Activated CD4-positive, alpha-beta T cell treated with anti-CD3 and anti-CD28 coated beads, Interleukin-2, amount 50 U/mL, for 1 hour (primary cell): Measurements from ENCODE around the gene ACAD9.

Experiments used
- DNase-seq: peaks from one replicate; pipeline ENCODE4 v3.0.0-alpha.2; 2020

ACAD9 gene

DNA sequence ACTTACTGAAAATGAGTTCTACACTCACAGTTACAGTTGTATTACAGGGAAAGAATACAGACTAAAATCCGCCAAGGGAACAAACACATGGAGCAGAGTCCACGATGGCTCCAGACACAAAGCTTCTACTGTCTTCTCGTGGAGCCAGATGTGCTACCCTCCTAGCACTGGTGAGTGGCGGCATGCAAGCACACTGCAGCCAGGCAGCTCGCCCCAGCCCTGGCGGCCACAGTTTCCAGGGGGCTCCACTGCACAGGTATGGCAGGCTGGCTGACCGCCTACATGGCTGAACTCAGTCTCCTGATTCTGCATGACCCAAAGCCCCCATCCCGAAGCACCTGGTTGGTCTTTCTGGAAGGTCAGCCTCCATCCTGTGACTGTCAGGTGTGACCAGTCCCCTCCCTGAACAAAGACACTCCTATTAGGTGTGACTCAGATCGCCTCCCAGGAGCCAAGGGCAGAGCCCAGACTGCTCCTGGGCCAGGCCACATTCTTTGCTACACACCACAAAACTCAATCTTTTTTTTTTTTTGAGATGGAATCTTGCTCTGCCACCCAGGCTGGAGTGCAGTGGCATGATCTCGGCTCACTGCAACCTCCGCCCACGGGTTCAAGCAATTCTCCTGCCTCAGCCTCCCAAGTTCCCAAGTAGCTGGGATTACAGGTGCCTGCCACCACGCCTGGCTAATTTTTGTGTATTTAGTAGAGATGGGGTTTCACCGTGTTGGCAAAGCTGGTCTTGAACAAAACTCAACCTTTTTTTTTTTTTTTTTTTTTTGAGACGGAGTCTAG, 62.9 kb downstream of the ACAD9 start:
- no peak for DNase-seq

DNA sequence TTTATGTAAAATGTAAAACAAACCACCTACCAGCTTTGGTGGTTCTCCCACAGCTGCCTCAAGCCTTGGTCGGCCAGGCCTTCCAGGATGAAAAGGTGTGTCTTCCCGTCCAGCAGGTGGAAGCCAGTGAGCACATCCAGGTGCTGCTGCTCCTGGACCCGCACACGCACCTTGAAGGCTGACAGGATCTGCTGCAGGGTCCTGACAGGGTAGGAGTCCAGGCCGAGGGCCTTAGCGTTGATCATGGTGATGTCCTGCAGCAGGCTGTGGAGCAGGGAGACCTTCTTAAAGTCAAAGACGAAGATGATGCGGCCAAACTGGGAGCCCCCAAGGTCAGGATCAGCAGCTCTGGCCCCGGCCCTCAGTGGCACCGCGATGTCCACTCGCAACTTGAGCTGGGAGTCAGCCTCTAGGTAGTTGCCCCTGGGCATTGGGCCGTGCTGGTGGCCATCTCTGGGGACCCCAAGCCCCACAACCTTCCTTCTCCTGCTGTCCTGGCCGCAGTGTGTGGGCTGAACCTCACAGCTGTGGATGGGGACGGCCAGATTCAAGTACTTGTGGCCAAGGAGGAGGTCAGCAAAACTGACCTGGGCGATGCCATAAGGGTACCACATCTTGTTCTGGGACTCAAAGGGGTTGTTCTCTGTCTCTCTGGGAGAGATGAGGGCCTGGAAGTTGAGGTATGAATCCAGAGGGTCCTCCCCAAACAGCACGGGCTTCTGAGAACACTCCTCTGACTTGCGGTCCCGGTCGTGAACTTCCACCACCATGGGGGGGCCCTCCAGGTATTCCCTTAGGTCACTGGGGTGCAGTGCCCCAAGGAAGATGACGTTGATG, 65.8 kb downstream of the ACAD9 start:
- DNase-seq = no peak

DNA sequence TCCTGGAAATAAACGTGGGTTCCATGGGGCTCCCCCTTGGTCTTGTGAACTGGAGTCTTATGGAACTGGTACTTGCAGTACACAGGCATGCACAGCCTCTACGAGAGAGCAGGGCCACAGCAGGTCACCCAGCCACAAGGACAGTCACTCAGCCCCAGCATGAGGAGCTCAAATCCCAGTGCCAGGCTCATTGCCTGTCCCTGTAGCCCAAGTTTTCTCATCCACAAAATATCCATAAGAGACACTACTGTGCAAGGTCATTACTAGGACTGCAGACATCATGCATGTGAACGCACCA, 66.4 kb downstream of the ACAD9 start:
- DNase-seq = no peak

DNA sequence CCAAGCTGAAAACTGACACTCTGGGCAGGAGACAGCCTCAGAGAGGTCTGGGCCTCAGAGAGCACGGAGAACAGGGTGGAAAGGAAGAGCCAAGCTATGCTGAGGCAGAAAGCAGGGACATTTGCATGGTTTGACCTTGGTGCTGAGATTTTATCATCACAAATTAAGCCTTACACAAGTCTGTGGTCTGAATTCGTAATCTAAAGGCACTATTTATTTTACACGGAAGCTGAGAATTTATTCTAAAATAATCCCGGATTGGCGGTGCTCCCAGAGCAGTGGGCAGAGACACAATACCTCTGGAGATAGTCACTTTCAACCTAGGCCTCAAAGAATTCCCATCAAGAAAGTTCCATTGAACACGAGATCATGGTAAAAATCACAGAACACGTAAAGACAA, 67.0 kb downstream of the ACAD9 start:
- DNase-seq = no peak

DNA sequence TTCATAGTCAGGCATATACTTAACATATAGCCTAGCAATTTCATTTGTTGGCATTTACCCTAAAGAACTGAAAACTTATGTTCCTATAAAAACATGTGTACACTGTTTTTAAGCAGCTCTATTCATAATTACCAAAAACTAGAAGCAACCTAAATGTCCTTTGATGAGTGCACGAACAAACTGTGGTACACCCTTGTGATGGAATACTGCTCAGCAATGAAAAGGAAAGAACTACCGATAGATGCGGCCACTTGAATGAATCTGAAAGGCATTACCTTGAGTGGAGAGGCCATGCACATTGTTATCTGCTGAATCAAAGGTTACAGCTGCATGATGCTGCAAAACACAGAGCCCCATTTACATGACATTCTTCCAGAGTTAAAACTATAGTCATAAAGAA, 69.7 kb downstream of the ACAD9 start:
- DNase-seq = no peak

DNA sequence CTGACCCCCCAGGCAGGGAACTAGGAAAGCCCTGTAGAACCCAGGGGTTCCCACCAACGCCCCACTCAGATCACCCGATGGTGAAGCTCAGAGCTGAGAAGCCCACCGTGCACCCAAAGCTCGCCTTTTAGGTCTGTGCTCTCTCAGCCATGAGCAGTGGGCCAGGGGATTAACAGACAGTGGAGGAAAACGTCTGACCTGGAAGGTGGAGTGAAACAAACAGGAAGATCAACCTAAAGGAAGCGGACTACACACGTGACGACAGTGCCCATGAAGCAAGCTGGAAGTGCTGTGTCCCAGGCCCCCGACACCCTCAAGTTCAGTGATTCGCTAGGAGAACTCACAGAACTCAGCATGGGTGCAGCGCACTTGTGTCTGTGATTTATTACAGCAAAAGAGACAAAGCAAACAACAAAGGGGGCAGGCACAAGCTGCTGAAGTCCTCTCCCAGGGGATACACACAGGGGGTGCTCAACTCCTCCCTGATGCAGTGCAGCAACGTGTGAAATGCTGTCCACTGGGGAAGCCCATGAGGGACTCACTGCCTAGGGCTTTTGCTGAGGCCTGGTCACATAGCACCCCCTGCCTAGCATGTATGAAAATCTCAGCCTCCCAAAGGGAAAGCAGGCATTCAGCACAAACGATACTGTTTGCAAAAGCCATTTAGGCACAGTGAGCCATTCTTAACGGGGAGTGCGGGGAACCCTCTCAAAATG, 71.0 kb downstream of the ACAD9 start:
- DNase-seq = no peak

DNA sequence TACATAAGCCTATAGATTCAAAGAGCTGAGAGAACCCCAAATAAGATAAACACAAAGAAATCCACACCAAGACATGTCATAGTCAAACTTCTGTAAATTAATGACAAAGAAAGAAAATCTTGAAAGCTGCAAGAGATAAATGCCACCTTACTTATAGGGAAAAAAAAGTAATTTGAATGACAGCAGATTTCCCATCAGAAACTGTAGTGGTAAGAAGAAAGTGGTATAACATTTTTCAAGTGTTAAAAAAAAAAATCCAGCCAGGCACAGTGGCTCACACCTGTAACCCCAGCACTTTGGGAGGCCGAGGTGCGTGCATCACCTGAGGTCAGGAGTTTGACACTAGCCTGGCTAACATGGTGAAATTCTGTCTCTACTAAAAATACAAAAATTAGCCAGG, 77.0 kb downstream of the ACAD9 start:
- no peak for DNase-seq
